DMS153 (cell line): Measurements from ENCODE around the gene ACAP3.
"Not testable (repeated sequence)": the region's sequence is repeated elsewhere in the genome, so short reads cannot be mapped to it uniquely, and the experiment has no call there.

ENCODE experiments used
- DNase-seq: peaks from one replicate; lab custom pipeline; 2025; lab: John Stamatoyannopoulos, UW

Gene ACAP3

DNA sequence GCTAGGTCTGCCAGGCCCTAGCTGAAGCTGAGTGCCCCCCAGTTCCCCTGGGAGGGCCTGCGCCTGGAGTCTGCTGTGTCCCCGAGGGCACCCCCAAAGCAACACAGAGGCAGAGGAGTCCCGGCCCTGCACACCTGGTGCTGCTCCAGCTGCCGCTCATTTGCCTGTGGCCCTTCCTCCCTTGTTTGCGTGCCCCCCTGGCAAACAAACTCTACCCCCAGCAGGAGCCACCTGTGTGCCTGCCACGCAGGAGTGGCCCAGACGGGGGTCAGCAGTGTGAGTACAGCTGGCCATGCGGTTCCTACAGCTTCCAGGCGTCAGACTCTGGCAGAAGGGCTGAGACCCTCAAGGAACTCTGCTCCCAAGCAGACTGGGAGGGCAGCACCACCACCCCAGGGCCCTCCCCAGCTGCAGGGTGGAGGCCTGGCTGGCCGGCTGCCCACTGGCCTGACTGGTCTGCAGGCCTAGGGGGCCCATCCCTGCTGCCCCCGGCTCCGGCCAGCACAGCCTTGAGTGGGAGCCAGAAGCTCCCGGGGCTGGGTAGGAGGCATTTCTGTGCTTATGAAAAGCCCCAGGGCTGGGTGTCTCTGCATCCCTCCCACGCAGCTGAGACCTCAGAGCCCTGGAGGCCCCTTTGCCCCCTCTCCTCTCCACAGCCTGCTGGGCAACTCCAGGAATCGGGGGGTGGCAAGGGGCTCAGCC, 22.8 kb upstream of the ACAP3 start:
- no peak for DNase-seq

DNA sequence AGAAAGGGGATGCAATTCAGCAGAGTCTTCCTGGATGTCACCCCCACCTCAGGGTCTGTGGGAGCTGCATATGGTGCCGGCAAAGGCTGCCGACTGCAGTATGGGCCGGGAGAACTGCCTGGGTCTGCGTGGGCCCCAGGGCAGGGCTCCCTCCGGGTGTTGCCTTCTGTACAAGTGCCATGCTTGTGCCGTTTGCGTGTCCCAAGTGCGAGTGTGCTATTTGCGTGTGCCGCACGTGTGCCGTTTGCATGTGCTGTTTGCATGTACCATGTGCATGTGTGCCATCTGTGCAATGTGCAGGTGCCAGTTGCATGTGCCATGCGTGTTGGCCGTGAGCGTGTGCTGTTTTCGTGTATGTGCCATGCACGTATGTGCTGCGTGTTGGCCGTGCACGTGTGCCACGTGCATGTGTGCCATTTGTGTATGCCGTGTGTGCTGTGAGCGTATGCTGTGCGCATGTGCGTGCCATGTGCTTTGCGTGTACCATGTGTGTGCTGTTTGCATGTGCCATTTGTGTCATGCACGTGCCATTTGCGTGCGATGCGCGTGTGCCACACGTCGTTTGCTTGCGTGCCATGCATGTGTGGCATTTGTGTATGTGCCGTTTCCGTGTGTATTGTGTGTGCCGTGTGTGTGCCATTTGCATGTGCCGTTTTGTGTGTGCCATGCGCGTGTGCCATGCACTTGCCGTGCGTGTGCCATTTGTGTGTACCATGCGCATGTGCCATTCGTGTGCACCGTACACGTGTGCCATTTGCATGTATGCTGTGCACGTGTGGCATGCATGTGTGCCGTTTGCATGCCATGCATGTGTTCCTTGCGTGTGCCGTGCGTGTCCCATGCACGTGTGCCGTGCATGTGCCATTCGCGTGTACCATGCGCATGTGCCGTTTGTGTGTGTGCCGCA, 21.8 kb upstream of the ACAP3 start:
- no peak for DNase-seq

DNA sequence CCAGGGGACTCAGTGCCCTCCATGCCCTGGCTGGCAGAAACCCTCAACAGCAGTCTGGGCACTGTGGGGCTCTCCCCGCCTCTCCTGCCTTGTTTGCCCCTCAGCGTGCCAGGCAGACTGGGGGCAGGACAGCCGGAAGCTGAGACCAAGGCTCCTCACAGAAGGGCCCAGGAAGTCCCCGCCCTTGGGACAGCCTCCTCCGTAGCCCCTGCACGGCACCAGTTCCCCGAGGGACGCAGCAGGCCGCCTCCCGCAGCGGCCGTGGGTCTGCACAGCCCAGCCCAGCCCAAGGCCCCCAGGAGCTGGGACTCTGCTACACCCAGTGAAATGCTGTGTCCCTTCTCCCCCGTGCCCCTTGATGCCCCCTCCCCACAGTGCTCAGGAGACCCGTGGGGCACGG, 20.5 kb upstream of the ACAP3 start:
- no peak for DNase-seq

DNA sequence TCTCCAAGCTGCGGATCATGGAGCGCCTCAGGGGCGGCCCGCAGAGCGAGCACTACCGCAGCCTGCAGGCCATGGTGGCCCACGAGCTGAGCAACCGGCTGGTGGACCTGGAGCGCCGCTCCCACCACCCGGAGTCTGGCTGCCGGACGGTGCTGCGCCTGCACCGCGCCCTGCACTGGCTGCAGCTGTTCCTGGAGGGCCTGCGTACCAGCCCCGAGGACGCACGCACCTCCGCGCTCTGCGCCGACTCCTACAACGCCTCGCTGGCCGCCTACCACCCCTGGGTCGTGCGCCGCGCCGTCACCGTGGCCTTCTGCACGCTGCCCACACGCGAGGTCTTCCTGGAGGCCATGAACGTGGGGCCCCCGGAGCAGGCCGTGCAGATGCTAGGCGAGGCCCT, 19.6 kb upstream of the ACAP3 start:
- no peak for DNase-seq

DNA sequence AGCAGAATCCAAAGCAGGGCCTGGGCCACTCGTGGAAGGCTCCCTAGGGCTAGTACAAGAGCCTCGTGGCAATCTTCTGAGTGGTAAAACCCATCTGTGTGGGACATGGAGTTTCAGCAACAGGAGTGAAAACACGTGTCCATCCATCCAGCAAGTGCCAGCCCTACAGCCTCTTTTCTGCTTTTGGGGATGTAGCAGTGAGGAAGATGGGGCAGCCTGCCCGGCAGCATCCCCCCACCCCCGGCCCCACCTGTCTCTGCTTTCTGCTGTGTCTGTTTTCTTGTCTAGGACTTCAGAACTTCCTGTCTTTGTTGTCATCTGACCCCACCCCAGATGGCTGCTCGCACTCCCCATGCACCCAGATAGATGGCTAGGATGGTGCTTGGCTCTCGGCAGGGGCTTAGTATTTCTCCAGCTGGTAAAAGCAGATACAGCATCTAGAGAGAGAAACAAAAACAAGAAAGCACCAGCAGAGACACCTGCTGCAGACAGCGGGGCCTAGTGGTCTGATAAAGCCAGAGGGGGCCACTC, 18.4 kb upstream of the ACAP3 start:
- DNase-seq: no peak

DNA sequence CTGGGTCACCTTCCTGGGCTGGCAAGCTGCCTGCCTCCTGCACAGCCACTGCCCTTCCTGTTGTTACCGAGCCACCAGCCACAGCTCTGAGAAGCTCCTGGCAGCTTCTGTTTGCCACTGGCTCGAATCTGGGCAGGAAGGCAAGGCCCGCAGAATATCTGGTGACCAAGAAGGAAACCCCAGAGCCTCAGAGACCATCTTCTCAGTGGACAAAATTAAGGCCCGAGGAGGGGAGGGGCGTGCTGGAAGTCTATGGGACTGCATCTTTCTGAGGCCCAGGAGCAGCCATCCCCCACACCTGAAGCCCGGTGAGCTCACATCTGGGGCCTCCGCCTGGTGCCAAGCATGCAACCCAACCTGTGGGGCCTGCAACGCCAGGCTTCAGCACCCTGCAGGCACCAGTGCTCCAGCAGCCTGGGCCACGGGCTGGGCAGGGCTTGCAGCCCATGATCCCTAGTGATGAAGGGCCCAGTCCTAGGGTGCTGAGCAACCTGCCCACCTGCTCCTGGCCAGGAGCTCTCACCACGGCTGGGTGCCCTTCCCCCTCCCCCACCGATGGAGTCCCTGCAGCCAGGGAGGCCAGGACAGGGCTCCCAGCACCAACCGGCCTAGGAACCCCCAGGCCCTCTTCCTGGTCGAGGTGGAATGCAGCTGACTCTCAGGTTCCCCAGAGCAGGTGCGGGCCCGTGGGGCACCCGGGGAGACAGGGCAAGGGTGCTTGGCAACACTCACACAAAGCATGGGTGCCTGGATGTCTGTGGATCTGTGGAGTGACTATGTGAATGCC, 17.8 kb upstream of the ACAP3 start:
- DNase-seq: no peak

DNA sequence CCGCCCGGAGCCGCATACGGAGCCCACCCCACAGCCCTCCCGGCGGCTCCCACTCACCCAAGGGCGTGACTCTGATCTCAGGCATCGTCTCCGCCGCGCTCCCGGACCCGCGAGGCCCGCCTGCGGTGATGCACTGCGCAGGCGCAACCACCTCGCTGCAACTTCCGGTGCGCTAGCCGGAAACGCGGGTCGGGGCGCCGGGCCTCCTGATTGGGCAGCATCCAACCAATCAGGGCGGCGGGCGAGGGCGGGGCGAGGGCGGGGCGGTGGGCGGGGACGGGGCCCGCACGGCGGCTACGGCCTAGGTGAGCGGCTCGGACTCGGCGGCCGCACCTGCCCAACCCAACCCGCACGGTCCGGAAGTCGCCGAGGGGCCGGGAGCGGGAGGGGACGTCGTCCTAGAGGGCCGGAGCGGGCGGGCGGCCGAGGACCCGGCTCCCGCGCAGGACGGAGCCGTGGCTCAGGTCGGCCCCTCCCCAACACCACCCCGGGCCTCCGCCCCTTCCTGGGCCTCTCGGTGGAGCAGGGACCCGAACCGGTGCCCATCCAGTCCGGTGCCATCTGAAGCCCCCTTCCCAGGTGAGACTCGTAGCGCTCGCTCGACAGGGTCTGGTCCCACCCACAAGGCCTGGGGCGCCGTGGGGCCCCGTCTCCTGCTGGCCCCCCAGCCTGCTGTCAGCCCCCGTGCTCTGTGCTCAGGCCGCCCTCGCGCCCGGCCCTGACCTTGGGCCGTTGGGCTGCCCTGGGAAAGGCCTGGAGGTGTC, 17.0 kb upstream of the ACAP3 start, which contains the start of the genes CPTP and INTS11:
CPTP (plus strand) TSS at position 279 of the 764 bp plus-strand sequence. CDS start 2,109 bp downstream, outside the sequence.
INTS11 (minus strand) TSS at position 137 of the 764 bp plus-strand sequence; CDS start at position 85, 52 bp downstream.
- peak; percentile 90 for DNase-seq

DNA sequence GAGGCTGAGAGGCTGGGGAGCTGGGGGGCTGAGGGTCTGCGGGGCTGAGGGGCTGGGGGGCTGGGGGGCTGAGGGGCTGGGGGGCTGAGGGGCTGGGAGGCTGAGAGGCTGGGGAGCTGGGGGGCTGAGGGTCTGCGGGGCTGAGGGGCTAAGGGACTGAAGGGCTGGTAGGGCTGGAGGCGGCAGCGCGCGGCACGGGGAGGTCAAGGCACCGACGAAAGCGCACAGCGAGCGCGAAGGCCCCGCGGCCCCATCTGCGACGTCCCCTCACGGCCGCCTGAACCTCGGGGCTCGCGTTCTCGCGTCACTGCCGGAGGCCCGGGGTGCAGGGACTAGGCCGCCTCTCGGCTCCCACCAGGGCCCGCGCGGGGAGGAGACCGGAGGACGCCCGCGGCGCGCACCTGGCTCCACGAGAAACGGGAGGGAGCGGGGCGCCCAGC, 16.4 kb upstream of the ACAP3 start:
- DNase-seq: no peak

DNA sequence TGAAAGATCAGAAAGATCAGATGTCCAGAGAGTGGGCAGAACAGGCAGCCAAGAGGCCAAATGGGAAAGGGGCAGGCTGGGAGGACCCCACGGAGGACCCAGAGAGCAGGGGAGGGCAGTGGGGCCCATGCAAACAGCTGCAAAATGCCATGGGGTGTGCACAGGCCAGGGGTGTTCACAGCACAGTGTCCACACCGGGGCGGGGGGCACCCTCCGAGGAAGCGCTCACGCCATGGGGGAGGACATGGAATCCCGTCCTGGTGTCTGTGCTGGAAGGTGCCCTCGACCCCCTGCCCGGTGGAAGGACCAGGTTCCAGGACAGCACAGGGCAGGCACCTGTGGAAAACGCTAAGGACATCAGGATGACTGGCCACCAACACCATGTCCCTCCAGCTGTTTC, 15.2 kb upstream of the ACAP3 start:
- no peak for DNase-seq

DNA sequence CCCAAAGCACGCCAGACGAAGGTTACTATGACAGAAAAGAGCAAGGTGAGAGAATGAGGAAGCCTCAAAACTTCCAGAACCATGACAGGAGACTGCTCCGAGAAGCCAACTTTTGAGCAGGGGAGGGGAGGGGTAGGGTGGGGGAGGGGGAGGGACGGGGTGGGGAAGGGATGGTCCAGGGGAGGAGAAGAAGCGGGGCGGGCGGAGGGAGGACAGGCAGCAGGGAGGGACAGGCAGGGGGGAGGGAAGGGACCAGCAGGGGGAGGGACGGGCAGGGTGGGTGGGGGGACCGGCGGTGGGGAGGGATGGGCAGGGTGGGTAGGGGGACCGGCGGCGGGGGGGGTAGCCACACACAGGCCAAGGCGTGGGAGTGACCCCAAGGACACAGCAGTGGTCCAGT, 14.7 kb upstream of the ACAP3 start:
- DNase-seq: no peak

DNA sequence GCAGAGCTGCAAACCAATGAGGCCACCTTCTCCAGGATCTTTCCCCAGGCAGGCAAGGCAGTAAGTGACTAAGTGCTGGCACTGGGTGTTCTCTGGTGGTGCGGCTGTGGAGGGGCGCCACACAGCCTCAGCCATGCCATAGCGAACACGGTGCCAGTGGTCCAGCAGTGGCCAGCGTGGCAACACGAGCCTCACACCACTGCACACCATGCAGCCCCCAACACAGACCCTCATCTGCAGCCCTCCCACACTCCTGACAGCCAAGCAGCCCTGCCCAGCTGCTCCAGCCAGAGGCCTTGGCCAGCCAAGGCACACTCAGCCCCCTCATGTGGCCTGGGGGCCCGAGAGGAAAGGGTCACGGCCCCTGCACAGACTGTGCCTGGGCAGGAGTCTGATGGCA, 13.7 kb upstream of the ACAP3 start:
- DNase-seq: no peak

DNA sequence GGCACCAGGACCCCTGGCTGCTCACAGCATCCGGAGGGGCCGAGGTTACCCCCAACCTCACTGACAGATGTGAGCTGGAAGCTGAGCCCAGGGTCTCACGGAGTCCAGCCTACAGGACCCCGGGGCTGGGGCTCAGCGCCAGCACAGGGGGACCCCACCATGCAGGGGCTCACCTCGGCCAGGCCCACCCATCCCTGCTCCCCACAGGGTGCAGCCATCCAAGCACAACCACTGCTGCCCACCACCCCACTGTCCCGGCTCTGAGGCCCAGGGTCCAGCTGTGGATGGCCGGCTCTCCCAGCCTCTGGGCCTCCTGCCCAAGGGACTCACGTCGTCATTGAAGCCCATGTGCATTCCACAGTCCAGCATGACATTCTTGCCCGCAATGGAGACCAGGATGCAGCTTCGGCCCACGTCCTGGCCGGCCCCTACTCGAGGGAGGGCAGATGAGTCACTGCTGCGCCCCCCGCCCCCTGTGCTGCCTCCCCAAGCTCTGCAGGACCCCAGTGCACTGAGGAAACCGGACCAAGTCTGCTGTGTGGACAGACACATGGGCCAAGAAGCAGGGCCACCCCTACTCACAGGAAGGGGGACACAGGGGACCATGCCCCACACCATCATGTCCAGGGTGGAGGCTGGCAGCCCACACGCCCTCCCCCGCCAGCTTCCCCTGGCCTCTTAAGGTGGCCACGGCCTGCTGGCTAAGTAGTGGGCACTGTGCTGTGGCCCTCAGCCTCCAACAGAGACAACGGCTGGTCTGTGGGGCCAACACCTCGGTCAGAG, 13.1 kb upstream of the ACAP3 start:
- DNase-seq: no peak

DNA sequence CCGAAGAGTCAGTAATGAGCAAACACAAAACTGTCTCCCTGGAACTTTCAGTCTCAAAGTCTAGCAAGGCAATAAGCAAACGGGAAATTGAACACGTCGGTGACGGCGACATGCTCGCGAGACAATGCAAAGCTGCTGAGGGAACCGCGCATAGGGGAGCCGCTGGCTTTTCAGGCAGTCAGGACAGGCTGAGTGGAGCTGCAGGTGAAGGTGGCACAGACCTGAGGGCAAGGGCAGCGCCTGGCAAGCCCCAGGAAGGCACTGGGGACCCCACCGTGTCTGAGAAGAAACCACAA, 11.9 kb upstream of the ACAP3 start:
- no peak for DNase-seq

DNA sequence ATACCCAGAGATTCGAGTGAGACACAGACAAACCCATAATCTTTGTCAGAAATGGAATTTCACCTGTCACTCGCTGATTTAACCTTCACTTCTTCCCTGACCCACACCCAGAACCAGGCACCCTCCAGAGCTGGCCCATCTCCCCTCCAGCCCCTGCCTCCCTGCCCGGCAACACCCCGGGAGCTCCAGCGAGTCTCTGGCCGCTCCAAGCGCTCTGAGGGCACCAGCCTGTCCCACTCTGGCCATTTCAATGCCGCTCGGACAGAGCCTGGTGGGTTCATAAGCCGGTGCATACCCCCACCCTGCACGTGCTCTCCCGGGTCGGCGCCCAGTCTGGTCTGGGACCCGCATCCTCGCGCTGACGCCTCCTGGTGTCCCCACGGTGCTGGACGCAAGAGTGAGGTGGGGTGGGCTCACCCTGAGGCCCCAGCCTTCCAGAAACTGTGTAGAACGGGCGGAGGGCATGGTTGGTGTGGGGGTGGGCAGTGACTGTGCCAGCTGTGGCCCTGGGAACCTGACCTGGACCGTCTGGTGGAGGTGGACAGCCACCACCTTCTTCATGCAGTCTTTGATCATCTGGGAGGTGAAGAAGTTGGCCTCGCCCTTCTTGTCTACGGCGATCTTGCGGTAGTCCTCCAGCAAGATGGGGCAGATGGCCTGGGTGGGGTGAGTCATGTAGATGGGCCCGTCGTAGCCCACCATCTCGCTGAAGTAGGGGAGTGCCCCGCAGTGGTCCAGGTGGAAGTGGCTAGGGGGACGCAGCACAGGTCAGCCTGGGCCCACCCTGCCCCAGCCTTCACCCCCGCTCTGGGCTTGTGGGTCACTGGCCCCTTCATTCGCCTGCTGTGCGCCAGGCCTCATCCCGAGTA, 11.3 kb upstream of the ACAP3 start:
- no peak for DNase-seq

DNA sequence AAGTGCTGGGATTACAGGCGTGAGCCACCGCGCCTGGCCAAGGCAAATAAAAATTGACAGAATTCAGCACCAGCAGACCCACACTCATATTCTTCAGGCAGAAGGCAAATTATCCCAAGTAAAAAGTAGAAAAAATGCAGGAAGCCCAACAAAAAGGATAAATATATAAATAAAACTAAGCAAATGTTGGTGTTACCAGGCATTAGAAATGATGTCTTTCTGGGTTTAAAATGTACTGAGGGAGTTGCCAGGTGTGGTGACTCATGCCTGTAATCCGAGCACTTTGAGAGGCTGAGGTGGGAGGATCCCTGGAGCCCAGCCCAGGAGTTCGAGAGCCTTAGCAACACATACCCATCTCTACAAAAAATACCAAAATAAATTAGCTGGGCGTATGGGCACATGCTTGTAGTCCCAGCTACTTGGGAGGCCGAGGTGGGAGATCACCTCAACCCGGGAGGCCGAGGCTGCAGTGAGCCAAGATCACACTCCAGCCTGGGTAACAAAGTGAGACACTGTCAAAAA, 10.5 kb upstream of the ACAP3 start:
- peak; percentile 84 for DNase-seq

DNA sequence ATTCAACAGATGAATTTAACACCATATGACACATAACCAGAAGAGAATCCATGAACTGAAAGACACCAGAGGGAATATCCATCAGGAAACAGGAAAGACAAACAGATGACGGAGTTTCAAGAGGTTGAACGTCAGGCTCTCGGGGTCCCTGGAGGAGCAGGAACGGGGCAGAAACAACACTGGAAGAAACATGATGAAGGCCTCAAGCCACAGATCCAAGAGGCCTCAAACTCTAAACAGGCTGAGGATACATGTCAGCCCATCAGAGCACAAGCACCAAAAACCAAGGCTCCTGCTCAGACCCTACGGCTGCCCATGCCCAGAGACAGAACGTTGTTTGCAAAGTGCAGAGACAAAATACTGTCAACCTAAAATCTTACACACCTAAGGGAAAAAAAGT, 9.7 kb upstream of the ACAP3 start:
- no peak for DNase-seq

DNA sequence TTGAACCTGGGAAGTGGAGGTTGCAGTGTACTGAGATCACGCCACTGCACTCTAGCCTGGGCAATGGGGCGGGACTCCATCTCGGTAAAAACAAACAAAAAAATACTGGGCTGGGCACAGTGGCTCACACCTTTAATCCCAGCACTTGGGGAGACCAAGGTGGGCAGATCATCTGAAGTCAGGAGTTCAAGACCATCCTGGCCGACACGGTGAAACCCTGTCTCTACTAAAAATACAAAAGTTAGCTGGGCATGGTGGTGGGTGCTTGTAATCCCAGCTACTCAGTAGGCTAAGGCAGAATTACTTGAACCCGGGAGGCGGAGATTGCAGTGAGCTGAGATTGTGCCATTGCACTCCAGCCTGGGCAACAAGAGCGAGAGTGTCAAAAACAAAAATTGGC, 8.5 kb upstream of the ACAP3 start:
- not testable (repeated sequence) for DNase-seq

DNA sequence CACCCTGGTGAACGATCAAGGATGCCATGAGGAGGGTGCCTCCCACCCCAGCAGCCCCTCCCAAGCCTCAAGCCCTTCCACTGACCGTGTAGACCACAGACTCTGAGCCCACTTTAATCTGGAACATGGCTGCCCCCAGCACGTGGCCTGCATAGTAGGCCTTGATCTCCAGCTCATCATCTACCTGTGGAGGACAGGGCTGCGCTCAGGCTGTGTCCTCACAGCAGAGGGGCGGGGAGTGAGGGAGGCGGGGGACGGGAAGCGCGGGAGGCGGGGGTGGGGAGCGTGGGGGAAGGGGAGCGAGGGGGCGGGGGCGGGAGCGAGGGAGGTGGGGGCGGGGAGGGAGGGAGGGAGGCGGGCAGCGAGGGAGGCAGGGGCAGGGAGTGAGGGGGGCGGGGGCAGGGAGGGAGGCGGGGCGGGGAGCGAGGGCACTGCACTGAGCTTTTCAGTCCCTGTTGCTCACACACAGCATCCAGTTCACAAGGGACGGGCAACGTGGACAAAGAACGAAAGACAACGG, 7.8 kb upstream of the ACAP3 start:
- no peak for DNase-seq

DNA sequence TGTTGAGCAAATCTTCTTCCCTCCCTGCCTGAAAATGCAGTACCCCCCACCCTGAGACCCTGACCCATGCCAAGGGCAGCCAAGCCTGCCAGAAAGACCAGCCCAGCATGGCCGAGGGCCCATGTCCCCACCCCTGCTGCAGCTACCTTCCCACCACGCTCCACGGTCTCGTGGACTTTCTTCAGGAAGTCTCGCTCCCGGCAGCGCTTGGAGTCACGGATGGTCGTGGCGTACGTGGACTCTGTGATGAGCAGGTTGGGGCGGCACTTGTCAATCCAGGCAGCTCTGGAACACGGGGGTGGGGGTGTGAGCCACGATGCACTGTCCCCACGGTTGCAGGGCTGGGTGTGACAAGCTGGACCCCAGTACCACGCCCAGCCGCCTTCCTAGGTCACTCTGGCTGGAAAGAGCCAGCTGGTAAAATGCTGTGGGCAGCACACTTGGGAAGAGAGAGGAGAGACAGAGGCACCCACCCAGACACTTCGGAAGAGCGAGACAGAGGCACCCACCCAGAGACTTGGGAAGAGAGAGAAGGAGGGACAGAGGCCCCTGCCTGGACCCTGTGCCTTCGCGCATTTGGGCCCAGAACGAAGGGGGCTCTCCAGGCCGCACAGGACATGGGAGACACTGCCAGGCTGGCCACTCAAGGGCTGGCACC, 7.1 kb upstream of the ACAP3 start:
- no peak for DNase-seq
